Stimulated activated CD4-positive, alpha-beta T cell treated with anti-CD3 and anti-CD28 coated beads, Interleukin-1b, Interleukin-23, amount 100 ng/mL, for 24 hours (primary cell): ENCODE results near the gene GPR176.
"Not testable (repeated sequence)": the region's sequence is repeated elsewhere in the genome, so short reads cannot be mapped to it uniquely, and the experiment has no call there.

Experiments
- DNase-seq, 4 experiments: peaks; one replicate each; pipeline ENCODE4 v3.0.0-alpha.2; 2020; ENCODE audit warnings: low read depth in 4 of 4, low spot score in 1 of 4

GPR176 gene

DNA sequence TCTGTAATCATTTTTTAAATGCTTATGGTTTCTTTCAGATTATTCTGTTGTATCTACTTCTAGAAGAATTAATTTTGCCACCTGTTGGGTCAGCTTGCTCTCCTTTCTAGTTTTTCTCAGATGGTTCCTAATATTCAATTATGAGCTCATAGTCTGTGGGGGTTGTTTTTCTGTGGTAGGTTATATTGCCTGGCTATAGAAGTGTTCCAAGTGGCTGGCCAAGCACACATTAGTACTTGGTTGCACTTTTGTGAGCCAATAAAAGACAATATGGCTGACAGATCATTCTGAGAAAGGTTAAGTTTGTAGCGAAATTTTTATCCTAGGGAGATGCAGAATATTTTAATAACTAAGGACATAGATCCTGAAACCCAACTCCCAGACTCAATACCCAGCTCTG, 105.6 kb downstream of the GPR176 start:
- DNase-seq = no peak

DNA sequence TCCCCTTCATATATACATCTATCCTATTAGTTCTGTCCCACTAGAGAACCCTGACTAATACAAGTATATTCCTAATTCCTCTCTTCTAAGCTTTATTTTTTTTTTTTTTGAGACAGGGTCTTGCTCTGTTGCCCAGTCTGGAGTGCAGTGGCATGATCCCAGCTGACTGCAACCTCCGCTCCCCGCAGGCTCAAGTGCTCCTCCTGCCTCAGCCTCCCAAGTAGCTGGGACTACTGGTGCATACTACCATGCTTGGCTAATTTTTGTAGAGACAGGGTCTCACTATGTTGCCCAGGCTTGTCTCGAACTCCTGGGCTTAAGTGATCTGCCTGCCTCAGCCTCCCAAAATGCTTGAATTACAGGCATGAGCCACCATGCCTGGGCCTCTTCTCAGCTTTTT, 107.4 kb downstream of the GPR176 start:
- DNase-seq = not testable (repeated sequence)

DNA sequence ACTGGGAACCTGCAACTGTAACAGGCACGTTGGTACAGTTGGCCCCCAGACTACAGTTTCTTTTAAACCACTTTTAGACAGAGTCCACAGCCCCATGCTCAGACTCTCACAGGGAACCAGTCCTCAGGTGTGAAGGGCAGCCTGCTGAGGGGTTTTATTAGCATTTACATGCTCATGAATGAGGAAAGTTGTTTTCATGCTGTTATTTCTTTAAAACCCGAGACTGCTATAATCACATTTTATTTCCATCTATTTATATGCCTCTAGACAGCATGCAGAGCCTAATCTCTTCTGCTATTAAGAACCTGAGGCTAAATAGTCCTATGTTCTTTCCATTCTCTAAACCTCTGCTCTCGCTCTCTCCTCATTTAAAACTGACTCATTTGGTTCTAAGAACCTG, 111.2 kb downstream of the GPR176 start:
- DNase-seq = no peak

DNA sequence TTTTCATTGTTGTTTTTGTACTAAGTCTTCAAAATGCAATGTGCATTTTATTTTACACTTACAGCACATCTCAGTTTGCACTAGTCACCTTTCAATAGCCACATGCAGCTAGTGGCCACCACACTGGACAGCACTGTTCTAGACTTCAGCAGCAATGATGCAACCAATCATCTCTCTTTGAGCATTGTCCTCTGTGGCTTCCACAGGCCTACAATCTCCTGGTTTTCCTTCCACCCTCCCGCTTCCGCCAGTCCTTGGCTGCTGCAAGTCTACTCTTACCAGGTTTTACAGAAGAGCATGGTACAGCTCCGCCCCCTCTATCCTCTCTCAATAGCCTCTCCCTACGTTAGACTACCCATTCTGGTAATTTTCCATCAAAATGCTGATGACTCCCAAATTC, 112.3 kb downstream of the GPR176 start:
- DNase-seq = no peak

DNA sequence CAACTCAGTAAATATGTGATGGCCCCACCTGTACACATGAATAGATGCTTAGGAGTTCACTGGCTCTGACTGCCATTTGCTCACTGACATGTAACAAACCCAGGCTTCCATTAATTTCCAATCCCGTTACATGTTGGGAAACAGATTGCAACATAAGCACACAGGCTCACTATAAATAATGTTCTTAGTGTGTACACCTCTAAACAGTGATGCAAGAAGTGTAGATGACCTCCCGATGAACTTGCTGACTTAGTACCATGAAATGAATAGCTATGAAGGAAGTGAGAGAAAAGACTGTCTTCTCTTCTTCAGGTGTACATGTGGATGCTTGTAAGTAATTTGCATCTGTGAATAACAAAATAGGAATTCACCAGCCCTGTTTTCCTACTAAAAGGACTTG, 116.0 kb downstream of the GPR176 start:
- no peak for DNase-seq

DNA sequence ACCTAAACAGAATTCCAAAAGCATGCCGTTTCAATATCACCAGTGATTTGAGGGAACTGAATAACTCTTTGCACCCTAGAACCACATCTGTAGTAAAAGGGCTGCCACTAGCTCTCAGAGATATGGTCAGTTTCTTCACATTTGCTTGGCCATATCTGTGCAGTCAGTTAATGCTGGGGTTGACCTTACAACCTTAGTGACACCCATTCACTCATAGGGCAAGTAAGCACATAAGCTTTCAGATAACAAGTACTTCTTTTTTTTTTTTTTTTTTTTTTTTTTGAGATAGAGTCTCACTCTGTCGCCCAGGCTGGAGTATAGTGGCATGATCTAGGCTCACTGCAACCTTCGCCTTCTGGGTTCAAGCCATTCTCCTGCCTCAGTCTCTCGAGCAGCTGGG, 117.0 kb downstream of the GPR176 start:
- no peak for DNase-seq

DNA sequence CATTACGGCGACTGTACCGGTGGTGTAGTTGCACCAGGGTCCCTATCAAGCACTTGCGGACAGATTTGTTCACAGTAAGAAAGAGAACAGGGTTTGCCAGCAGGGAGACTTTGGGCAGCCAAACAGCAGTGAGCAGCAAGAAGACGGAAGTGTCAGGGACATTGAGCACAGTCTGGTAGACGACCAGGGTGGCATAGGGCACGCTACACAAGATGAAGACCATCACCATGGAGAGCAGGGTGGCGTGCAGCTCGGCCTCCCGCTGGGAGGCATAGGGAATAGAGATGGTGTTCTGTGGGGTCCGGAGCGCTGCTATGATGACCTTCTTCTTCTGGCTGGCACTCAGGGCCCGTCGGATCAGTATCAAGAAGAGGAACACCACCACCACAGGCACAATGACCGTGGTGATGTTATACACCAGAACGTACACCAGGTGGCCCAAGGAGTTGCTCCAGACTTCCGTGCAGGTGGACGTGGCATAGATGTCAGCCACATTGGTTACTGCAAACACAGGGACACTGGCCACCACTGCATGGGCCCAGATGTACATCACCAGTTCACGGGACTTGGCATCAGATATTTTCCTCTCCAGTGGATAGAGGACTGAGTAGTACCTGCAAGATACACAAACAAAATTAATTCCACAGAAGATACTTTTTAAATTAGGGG, 118.3 kb downstream of the GPR176 start:
- peak in 1 of 4 experiments; percentile 12 for DNase-seq

DNA sequence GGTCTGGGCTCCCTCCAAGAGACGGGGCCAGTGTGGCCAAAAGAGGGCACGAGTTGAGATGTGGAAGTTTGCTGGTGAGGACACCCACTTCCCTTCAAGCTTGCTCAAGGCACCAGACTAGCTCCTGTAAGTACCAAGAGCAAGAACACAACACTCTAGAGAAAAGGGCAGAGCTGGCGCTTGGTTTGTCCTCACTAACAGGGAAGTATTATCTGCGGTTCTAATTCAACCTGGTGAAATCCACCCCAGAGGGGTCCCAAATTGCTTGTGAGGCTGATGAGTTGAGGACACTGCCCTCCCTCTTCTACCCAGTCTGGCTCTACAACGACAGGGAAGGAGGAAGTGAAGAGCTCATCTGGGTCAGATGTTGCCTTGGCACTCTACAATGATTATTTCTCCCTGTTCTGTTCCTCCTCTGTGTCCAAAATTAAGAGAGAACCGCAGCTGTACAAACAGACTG, 120.5 kb downstream of the GPR176 start:
- DNase-seq = no peak

DNA sequence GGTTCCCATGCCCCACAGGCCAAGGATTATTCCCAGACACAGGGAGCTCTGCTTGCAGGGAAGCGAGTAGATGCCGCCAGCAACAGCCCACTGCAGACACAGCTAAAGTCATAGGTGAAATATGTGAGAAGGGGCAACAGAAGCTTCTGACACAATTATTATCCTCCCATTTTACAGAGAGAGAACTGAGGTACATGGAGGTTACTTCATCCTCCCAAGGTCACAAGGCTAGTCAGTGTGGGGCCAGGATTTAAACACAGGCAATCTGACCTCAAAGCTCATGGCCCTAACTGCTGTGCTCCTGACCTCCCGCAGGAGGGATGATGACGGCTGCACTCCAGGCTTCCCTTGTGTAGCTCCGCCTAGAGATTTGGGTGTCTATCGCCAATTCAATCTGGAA, 121.7 kb downstream of the GPR176 start:
- DNase-seq = no peak

DNA sequence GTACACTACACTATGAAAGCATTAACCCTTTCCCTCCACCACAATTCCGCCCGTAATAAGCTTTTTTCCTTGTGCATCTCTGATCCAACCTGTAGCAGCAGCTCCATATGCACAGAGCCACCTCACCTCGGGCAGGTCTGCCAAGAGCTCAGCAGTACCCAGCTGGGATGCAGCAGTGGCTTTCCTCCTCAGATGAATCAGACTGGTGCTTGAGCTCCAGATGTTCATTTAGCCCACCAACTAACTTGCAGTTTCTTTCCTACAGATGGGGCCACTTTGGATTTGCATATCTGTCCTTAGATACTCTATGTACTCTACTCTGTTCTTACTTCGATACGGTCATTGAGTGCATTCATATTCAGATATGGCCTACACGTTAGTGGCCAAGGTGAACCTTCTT, 122.7 kb downstream of the GPR176 start:
- no peak for DNase-seq

DNA sequence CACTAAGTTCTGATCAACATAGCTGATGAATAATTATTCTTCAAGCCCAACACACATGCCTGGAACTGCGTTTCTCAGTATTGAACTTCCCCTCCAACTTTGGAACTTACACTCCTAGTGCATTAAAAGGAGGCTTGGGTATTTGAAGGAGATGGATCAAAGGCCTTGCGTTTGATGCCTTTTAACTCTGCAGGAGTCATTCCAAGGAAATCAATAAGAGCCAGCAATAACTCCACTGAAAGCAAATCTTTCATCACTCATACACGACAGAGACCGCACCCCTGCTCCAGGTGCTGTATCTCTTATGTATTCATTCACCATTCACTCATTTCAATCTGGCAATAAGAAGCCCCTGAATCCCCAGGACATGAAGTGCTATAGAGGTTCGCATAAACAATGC, 123.5 kb downstream of the GPR176 start:
- DNase-seq = no peak

DNA sequence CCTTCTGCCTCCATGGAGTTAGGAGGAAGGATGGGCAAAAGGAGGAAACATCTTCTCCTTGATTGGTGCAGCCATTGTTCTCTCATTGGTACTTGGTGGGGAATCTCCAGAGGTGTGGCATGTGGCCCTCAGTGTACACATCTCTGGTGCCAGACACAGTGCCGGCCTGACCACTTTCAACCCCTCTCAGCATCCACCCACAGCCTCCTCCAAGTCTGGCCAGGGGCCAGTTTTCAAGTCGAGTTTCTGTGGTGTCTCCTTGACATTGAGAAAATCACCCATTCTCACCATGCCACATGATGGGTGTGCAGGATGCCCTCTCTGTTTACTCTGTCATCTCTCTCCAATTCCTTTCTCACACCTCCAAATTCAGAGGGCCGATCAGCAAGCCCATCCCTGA, 124.6 kb downstream of the GPR176 start:
- no peak for DNase-seq

DNA sequence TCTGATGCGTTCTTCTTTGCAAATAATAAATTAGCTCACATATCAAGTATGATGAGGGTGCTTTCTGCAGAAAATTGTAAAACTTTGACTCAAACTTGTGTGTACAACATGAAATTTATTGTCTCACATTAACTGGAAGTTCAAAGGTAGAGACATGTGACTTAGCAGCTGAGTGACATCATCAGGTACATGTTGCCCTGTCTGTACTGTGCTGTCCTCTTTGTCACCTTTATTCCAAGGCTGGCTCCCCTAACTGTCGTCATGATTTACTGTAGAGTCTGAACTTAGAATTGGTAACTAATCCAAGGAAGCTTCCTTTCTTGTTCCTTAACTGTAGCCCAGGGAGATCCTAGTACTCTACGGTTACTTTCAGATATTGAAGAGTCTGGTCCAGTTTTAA, 125.1 kb downstream of the GPR176 start:
- DNase-seq = no peak

DNA sequence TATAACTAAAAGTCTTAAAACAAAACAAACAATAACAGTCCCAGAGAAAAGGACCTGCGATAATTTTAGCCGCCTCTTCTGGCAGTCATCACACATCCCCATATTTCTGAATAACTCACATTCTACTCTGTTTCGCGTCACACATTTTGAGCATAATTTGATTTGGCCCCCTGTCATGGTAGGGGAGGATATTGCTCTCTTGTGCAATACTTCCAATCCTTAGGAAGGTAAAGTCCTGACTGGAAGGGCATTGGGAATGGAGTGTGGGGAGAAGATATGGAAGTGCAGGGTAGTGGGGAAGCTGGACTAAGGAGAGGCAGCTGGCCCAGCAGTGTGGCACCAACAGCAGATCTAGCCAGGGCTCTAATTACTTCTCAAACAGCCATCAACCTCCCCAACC, 126.1 kb downstream of the GPR176 start:
- DNase-seq = no peak

DNA sequence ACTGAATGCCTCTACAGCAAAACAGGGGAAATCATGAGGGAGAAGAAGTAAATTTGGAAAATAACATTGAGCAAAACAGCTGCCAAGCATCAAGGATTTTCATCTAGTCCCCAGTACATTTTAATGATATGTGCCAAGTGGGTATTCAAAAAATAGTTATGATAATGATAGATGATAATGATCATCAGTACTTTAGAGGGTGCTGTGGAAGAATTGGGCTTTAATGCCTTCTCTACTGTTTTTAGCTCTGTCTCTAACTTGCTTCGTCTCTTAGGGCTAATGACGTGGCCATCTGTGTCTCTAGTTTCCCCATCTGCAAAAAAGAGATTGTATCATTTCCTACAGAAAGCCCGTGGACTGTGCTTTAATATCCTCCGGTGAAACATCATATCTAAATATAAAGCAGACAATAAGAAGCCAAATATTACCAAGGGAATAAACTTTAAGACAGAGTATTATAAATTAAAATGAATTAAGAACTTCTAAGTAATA, 127.2 kb downstream of the GPR176 start:
- no peak for DNase-seq

DNA sequence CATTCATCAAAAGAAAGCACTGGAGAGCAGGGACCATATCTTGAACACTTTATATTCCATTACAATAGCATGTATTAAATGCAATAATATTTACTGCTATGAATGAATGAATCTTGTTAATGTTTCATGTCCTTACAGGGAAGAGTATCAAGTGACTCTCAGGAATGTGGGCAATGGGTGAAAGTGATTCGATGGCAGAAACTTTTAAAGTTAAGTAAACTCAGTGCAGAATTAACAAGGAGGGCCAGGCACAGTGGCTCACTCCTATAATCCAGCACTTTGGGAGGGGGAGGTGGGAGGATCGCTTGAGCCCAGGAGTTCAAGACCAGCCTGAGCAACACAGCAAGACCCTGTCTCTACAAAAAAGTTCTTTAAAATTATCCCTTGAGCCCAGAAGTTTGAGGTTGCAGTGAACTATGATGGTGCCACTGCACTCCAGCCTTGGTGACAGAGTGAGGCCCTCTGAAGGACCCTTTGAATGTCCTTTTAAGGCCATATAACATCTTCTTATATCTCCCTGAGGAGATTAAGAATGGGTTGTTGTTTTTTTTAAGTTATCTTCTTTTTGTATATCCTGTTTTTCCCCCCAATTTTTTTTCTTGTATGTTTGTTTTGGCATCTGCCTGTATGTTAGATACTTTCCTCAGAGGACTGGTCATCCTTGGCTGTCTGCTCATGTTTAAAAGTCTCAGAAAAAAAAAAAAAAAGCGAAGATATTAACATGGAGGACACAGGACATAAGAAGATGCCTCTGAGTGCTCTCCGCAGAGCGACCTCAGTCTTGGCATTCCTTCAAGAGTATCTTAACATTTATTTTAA, 127.8 kb downstream of the GPR176 start:
- DNase-seq = no peak

DNA sequence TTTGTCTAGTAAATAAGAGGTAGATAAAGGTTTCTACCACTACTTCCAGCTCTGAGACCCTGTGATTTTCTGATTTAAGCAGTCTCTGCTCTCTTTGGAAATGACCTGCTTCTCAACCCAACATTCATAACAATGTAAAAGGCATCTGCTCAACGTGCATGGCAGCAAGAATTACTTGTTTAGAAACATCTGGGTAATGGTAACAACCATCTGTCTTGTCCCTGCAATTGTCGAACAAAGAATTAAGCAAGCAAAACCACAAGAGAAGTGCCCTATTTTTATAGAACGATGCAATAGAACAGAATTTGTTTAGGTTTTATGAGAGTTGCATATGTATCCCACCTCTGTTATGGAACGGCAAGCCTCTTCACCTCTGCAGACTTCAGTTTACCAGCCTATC, 130.3 kb downstream of the GPR176 start:
- no peak for DNase-seq

DNA sequence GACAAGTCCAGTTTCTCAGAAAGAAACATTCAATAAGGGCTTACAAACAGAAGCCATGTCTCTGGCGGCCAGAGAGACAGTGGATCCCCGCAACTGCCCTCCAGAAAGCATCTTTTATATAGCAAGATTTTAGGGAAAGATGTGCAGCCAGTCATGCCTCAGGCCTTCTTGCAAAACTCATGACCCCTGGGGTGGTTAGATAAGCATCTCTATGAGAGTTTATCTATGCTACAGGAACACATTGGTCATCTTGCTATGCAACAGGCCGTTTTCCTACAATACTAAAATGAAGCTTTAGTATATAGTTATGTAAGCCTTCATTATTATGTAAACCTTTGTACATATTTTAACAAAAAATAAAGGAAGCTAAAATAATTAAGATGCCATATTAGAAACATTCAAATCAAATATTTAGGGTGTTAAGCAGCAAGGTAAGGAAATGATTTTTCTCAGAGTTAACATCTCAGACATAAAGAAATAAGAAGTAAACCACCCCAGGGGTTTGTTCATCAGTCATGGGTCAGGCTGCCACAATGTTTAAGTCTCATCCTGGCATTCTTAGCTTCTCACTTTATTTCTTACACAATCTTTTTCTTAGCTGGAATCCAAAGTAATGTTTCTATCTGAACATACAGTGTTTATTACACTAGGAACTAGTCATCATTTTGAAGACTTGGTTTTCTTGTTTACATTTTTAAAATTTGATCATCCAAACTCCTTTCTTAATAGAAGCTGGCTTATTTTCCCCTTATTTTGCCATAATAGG, 131.1 kb downstream of the GPR176 start:
- DNase-seq = no peak

DNA sequence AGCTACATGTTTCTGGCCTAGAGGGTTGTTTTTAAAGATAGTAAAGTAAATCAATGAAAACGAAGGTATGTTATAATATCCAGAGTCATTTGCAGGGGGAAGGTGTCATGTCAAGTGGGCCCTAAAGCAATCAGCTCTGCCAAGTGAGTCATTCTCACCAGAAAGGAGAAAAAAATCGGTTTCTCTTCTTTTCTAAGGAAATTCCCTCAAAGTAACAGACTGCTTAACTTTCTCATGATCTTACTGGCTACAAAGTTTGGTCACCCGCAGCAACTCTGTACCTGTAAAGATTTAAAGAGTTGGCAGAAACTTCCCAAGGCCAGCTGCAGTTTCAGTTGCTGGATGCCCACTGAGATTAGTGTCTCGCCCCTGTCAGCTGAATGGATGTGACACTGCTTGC, 132.0 kb downstream of the GPR176 start:
- no peak for DNase-seq

DNA sequence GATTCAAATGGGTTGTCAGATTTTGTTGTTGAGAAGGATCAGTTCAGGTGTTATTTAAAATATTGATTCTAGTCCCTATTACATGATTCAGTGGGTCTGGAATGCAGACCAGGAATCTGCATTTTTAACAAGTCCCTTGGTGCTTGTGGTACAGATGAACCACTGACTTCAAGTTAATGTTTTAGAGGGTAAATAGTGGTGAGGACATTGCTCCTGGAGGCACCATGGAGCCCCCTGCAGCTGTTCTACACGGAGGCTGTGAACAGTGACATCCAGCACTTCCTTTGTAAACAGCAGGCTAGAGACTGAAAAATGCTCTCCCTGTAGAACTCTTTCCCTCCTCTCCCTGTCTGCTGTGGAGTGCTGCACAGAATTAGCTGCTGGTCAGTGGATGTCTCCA, 132.6 kb downstream of the GPR176 start:
- DNase-seq = no peak

DNA sequence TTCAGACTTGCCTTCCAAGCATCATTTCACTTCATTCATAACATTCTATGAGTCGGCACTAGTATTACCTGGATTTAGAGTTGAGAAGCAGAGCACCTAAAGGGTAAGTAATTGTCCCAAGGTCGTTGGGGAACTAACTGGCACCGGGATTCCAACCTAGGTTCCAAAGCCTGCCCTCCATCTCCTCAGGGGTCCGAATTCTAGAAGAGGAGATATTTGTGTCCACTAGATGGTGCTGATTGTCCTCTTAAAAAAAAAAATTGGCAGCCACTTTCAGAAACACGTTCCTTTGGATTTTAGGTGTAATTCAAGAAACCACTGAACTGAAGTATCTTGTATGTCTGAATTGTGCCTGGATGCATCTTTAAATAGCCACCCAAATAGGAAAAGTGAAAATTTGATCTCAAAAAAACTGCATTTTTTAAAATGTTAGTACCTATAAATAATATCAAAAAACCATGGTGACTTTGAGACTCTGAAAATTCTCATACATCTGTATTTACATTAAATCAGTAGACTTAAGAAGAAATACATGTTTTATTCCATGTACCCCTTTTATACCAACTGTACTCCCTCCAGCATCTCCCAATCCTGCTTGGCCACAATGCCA, 133.5 kb downstream of the GPR176 start:
- no peak for DNase-seq
